Pancreas (tissue), 10 donors: Measurements from ENCODE around the gene LRP8. TPM values are rescaled to one million over a fixed set of nuclear protein-coding genes. Genes with fewer than 3 reads are reported as not detected.
"Not testable (repeated sequence)": the region's sequence is repeated elsewhere in the genome, so short reads cannot be mapped to it uniquely, and the experiment has no call there.

Source experiments
- ATAC-seq, 4 donors: fragments of 200-7000 bp; cut with Tn5 transposase; one replicate each; pipeline versions ENCODE4 v1.8.0 to v1.9.1; 2020; ENCODE audit warnings: mild to moderate bottlenecking in 4 of 4, moderate library complexity in 4 of 4
- DNase-seq, 6 donors: peaks; one replicate each; pipeline ENCODE4 v3.0.0-alpha.2; 2020
- FAIRE-seq: peaks from 2 replicates; lab custom pipeline; 2012; peaks lifted over from hg19 to GRCh38; lab: Jason Lieb, UNC
- H3K27ac ChIP-seq, 4 donors: fragments of 200-600 bp; sonication (generic); 1 replicate in 3 of 4; 2 replicates in 1 of 4; pipeline versions ENCODE4 v1.5.0 to v1.8.0; 2020
- H3K27me3 ChIP-seq, 4 donors: fragments of 200-600 bp; one replicate each; pipeline ENCODE4 v1.8.0; 2021
- H3K36me3 ChIP-seq, 3 donors: fragments of 200-600 bp; sonication (generic) in 1 of 3; one replicate each; pipeline versions ENCODE4 v1.5.0 to v1.8.0; 2020 to 2021
- H3K4me1 ChIP-seq, 3 donors: fragments of 200-600 bp; one replicate each; pipeline ENCODE4 v1.8.0; 2021
- H3K4me3 ChIP-seq, 4 donors: fragments of 200-600 bp; sonication (generic) in 2 of 4; one replicate each; pipeline versions ENCODE4 v1.5.0 to v1.8.0; 2020 to 2021
- H3K9me3 ChIP-seq, 4 donors: fragments of 200-600 bp; one replicate each; pipeline ENCODE4 v1.8.0; 2021
- WGBS, 2 donors: extraction: QIAGEN DNeasy Blood & Tissue Kit; methylation state at CpG; one replicate each; pipeline ENCODE4 v1.1.7; 2013; 5-methylcytosine and 5-hydroxymethylcytosine counted together
- intact Hi-C, 3 donors: fragments of 100-400 bp; cut with DNase I; formaldehyde crosslinking; loops; one replicate each; pipeline versions ENCODE4 v1.11.1 to v1.14.2; 2022
- polyA plus RNA-seq, 2 donors: library from polyadenylated mRNA; stranded (reverse); fragments of 200-250 nt; gene quantifications; one replicate each; pipeline ENCODE4 v1.2.3, GENCODE V29; 2013
- total RNA-seq, 6 donors: library from RNA; stranded (reverse); fragmentation: NEBNext Ultra II Directional in 4 of 6; extraction: Animal tissue kit (Norgen Biotek cat#: 25700) in 4 of 6; gene quantifications; one replicate each; pipeline versions ENCODE4 v1.2.1 to v1.2.4, GENCODE V29; 2021 to 2023
- TF ChIP-seq, protein P1 (sequence below), 4 donors: fragments of 200-600 bp; sonication (generic) in 3 of 4; IDR thresholded peaks; one replicate each; pipeline versions ENCODE4 v1.5.0 to v1.8.0; 2021; ENCODE audit warnings: antibody characterized with exemption in 4 of 4
- donor health status: healthy with polysubstance abuse.
- donor health status: DM: no; HTN: no; CAD: no; lungs with moderate emphysema.
- donor health status: DM: no; HTN: no; CAD: no.
- donor health status: control.
- donor health status: control.
- donor health status: Bipolar disorder and iron deficiency.
- donor health status: DM: yes; HTN: yes; CAD: no.
- donor health status: DM: no; HTN: no; CAD: no.
- donor health status: DM: no; HTN: no; CAD: no.
- donor health status: DM: yes; HTN: yes; CAD: no.

The LRP8 gene
- total and polyA plus RNA-seq, 8 donors: 0.08 to 2.3 (median 0.59) TPM

DNA sequence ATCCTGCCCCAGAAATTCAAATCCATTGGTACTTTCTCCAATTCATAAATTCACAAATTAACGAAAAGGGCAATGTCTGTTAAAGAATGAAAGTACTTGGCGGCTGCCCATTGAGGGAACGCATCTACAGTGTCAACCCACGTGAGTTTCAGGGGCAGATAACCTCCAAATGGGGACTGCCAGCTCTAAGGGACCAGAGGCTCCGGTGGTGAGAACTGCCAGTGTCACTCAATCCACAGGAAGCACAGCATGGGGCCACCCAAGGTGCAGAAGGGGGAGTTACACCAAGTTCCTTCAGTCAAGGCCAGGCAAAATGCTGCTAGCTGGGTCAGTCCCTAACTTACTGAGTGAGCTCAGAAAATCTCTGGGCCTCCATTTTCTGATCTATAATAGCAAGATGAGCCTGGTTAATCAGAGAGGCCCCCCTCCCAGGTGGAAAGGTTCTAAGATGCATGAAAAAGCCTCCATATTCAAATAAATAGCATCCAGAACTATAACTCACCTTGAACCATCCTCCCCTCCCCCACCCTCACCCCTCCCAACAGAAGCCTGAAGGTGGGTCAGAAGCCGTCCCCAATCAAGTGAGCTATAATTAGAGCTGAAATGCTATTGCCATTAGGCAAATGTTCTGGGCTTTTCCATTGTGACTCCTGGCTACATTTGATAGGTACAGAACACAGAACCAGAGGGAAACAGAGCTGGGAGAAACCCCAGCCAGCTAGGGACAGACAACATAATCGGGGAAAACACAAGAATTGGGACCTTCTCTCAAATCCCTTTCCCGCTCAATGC, 41.7 kb downstream of the LRP8 start:
- H3K36me3 ChIP-seq: no peaks in the 10 kb centered on the region
- no peaks in the 10 kb centered on the region for H3K4me1 ChIP-seq
- FAIRE-seq (no peak), ATAC-seq (no peak), DNase-seq (no peak)
- no peaks in the 10 kb centered on the region for H3K27me3 ChIP-seq
- intact Hi-C loops: no loop called here
- no peaks in the 10 kb centered on the region for H3K9me3 ChIP-seq
- H3K27ac ChIP-seq: no peak overlapping the region
- 80 to 84% methylated on average over 8 of the region's 8 CpGs for WGBS, 2 donors
- TF ChIP-seq, protein P1, sequence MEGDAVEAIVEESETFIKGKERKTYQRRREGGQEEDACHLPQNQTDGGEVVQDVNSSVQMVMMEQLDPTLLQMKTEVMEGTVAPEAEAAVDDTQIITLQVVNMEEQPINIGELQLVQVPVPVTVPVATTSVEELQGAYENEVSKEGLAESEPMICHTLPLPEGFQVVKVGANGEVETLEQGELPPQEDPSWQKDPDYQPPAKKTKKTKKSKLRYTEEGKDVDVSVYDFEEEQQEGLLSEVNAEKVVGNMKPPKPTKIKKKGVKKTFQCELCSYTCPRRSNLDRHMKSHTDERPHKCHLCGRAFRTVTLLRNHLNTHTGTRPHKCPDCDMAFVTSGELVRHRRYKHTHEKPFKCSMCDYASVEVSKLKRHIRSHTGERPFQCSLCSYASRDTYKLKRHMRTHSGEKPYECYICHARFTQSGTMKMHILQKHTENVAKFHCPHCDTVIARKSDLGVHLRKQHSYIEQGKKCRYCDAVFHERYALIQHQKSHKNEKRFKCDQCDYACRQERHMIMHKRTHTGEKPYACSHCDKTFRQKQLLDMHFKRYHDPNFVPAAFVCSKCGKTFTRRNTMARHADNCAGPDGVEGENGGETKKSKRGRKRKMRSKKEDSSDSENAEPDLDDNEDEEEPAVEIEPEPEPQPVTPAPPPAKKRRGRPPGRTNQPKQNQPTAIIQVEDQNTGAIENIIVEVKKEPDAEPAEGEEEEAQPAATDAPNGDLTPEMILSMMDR (IDR thresholded peaks at IDR 0.05): no peak
- no peak overlapping the region for H3K4me3 ChIP-seq

DNA sequence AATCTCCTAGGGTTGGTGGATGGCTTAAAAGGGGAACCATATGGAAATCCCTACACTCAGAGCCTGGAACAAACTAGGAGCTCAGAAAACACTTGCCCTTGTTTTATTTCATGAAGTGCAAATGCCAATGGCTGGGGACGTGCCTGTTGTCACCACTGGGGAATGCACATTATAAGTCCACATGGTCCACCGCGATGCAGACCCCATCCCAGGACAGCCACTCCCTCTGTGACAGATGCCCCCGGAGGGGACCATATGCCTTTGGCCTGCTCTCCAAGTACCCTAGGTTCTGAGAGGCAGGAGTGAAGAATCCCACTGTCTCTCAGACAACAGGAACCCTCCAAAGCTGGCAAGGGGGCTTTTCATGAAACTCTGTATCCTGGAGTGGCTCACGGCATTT, 42.3 kb downstream of the LRP8 start:
- TF ChIP-seq, protein P1 (IDR thresholded peaks at IDR 0.05): no peak
- WGBS, 2 donors: 75 to 79% methylated on average over 5 of the region's 5 CpGs
- no peak for FAIRE-seq
- Histone ChIP-seq H3K36me3 (no peaks in the 10 kb centered on the region), H3K4me1 (no peaks in the 10 kb centered on the region), H3K27ac (no peak overlapping the region), H3K9me3 (no peaks in the 10 kb centered on the region), H3K27me3 (no peaks in the 10 kb centered on the region), H3K4me3 (no peak overlapping the region)
- no peak for DNase-seq
- no peak for ATAC-seq
- intact Hi-C loops: no loop called here

DNA sequence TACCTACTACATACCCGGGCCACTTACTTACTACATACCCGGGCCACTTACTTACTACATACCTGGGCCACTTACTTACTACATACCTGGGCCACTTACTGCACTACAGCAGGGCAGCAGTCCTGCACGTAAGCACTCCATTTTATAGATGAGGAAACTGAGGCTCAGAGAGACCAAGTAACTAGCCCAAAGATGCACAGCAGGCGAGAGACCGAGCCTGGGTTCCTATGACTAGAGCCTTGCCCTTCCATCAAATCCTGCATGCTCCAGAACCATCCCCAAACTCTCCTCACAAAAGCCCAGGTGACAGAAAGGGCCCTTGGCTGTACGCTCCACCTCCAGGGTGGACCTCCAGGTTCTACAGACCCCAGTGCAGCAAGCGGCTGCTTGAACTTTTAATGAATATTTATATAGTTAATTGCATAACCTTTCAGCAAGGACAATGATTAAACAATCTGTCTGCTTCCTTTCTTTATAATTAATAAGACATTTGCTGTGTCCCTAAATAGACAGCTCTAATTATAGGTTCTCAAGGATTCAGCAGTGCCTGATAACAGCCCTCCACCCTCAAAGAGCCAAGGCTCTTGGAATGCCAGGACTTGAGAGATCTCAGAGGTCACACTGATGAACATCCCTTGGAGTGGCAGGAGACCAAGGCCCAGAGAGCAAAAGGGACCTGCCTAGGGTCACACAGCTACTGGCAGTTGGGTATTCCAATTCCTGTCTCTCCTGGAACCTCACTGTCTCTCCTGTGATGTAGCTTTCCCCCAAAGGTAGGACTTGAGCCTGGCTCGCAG, 43.4 kb downstream of the LRP8 start:
- H3K36me3 ChIP-seq: no peaks in the 10 kb centered on the region
- ATAC-seq (no peak), DNase-seq (no peak), FAIRE-seq (no peak)
- H3K27me3 ChIP-seq: no peaks in the 10 kb centered on the region
- H3K27ac ChIP-seq: no peak overlapping the region
- H3K4me1 ChIP-seq: no peaks in the 10 kb centered on the region
- intact Hi-C loops: no loop called here
- WGBS, 2 donors: 93 to 94% methylated on average over 8 of the region's 8 CpGs
- no peaks in the 10 kb centered on the region for H3K9me3 ChIP-seq
- TF ChIP-seq, protein P1 (IDR thresholded peaks at IDR 0.05): no peak
- H3K4me3 ChIP-seq: no peak overlapping the region

DNA sequence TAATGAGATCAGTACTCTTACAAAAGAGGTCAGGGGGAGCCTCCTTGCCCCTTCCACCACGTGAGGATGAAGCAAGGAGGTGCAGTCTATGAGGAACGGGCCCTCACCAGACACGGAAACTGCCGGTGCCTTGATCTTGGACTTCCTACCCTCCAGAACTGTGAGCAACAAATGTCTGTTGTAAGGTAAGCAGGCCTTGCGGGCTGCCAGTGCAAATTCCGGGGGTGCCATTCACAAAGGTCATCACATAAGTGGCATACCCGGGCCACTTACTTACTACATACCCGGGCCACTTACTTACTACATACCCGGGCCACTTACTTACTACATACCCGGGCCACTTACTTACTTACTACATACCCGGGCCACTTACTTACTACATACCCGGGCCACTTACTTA, 44.7 kb downstream of the LRP8 start:
- H3K36me3 ChIP-seq, H3K27me3 ChIP-seq, H3K27ac ChIP-seq, H3K4me3 ChIP-seq, H3K4me1 ChIP-seq, DNase-seq, FAIRE-seq, ATAC-seq, intact Hi-C loops, H3K9me3 ChIP-seq: not testable (repeated sequence)
- WGBS, 2 donors: 91 to 95% methylated on average over 11 to 12 of the region's 12 CpGs

DNA sequence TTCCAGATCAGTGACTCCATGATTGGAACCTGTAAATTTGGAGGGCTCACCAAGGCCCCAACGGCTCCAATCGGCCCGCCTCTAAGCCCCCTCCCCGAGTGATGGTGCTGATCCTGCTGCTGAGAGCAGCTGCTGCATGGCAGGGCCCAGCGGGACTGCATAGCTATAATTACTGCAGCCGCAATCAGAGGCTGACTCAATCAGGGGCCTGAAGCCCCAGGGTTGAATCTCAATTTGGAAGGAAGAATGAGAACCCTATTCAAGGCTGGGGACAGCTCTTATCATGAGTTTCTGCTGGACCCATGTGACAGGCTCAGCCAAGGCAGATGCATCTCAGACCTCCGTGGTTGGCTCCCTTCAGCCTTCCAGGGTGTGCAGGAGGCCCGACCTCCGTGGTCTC, 46.7 kb downstream of the LRP8 start:
- DNase-seq (no peak), FAIRE-seq (no peak), ATAC-seq (no peak)
- Histone ChIP-seq H3K4me1 (no peaks in the 10 kb centered on the region), H3K27me3 (no peaks in the 10 kb centered on the region), H3K4me3 (no peak overlapping the region), H3K9me3 (no peaks in the 10 kb centered on the region), H3K27ac (no peak overlapping the region), H3K36me3 (no peaks in the 10 kb centered on the region)
- TF ChIP-seq, protein P1 (IDR thresholded peaks at IDR 0.05): no peak
- intact Hi-C loops: no loop called here
- 74 to 85% methylated on average over 9 of the region's 9 CpGs for WGBS, 2 donors
